Measurements from ENCODE around the gene SPATS2L.

SPATS2L gene

GRCh38 chr2:200447139-200447855 is 140.8 kb downstream of the SPATS2L start:
- DNase-seq: no peak
- Histone ChIP-seq H3K27me3 (no peaks in the 10 kb centered on the region), H3K4me1 (peaks cover 2% of the 10 kb centered on the region; the same call in 1 of the 2 replicates), H3K36me3 (peaks cover 30% of the 10 kb centered on the region), H3K9me3 (no peaks in the 10 kb centered on the region), H3K4me3 (ENCODE audit: low read depth, low read length) (no peak overlapping the region)
- TF ChIP-seq CTCF (IDR thresholded peaks at IDR 0.05; ENCODE audit: low read depth, low read length): no peak

DNA sequence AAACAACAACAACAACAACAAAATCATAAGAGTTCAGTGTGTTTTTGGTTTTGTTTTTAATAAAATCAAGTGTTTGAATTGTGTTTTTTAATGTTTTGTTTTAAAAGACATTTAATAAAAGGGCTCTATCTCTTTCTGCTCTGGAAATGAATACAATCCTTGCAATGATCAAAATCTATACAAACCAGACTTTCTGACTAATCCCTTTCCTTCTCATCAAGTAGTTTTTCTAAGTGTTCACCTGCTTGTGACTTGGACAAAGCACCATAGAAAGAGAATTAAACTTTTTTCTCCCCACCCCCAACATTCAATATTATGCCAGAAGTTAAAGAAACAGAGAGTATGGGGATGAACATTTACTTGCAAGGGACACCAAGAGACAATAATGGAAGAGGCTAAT is 142.0 kb downstream of the SPATS2L start:
- Histone ChIP-seq H3K9me3 (no peaks in the 10 kb centered on the region), H3K4me3 (ENCODE audit: low read depth, low read length) (no peak overlapping the region), H3K27me3 (no peaks in the 10 kb centered on the region), H3K36me3 (peaks cover 19% of the 10 kb centered on the region), H3K4me1 (no peaks in the 10 kb centered on the region)
- no peak for TF ChIP-seq CTCF (IDR thresholded peaks at IDR 0.05; ENCODE audit: low read depth, low read length)
- no peak for DNase-seq

DNA sequence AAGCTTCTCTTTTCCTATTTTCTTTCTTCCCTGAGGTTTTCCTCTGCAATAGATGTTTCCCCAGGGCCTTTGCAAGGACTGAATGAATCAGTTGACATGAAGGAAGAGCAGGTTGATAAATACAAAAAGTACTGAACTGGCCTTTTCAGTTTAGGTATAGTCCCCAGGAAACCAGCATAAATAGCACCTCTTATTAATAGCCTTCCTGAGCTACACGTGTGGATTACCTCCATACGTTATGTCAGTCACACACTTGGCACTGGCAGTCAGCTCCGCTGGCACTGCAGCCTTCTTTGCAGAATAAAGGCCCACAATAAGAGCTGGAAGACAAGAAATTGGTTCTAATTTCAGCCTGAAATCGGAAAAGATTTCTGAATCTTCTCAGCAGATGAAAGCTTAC is 142.7 kb downstream of the SPATS2L start:
- Histone ChIP-seq H3K9me3 (no peaks in the 10 kb centered on the region), H3K36me3 (peaks cover 13% of the 10 kb centered on the region; the same call in 1 of the 2 replicates), H3K4me3 (ENCODE audit: low read depth, low read length) (no peak overlapping the region), H3K27me3 (no peaks in the 10 kb centered on the region), H3K4me1 (no peaks in the 10 kb centered on the region; the same call in 1 of the 2 replicates)
- TF ChIP-seq CTCF (IDR thresholded peaks at IDR 0.05; ENCODE audit: low read depth, low read length): no peak
- no peak for DNase-seq

DNA sequence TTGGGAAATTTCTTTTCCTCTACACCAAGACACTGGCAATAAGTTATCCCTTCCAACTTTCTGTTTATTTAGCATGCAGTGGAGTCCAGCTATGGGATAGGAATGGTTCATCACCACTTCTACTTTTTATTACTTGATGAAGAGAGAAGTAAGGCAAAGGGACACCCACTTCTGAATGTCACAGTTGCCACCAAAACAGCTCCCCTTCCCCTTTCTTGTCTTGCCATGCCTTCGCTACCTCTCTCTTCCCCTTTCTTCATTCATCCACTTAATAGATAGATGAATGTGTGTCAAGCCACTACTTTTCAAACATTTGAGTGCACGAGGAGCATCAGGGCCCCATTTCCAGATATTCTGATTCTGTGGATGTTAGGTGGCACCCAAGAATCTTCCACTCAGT is 143.8 kb downstream of the SPATS2L start:
- Histone ChIP-seq H3K4me1 (peaks cover 2% of the 10 kb centered on the region; the same call in 1 of the 2 replicates), H3K27me3 (no peaks in the 10 kb centered on the region), H3K36me3 (peaks cover 13% of the 10 kb centered on the region; the same call in 1 of the 2 replicates), H3K9me3 (no peaks in the 10 kb centered on the region), H3K4me3 (ENCODE audit: low read depth, low read length) (no peak overlapping the region)
- no peak for DNase-seq
- no peak for TF ChIP-seq CTCF (IDR thresholded peaks at IDR 0.05; ENCODE audit: low read depth, low read length)

GRCh38 chr2:200451511-200451910 is 145.0 kb downstream of the SPATS2L start:
- no peak for TF ChIP-seq CTCF (IDR thresholded peaks at IDR 0.05; ENCODE audit: low read depth, low read length)
- Histone ChIP-seq H3K9me3 (no peaks in the 10 kb centered on the region), H3K4me1 (peaks cover 11% of the 10 kb centered on the region), H3K4me3 (ENCODE audit: low read depth, low read length) (no peak overlapping the region), H3K36me3 (peaks cover 22% of the 10 kb centered on the region), H3K27me3 (no peaks in the 10 kb centered on the region)
- DNase-seq: no peak

GRCh38 chr2:200452377-200452776 is 145.9 kb downstream of the SPATS2L start:
- no peak for DNase-seq
- no peak overlapping the region for H3K4me3 ChIP-seq (ENCODE audit: low read depth, low read length)
- no peak for TF ChIP-seq CTCF (IDR thresholded peaks at IDR 0.05; ENCODE audit: low read depth, low read length)
- H3K9me3 ChIP-seq: no peaks in the 10 kb centered on the region
- peaks cover 22% of the 10 kb centered on the region for H3K36me3 ChIP-seq
- H3K27me3 ChIP-seq: no peaks in the 10 kb centered on the region
- H3K4me1 ChIP-seq: peaks cover 11% of the 10 kb centered on the region

All from BE2C (cell line).